Measurements from ENCODE around the gene HAPLN3.

DNA sequence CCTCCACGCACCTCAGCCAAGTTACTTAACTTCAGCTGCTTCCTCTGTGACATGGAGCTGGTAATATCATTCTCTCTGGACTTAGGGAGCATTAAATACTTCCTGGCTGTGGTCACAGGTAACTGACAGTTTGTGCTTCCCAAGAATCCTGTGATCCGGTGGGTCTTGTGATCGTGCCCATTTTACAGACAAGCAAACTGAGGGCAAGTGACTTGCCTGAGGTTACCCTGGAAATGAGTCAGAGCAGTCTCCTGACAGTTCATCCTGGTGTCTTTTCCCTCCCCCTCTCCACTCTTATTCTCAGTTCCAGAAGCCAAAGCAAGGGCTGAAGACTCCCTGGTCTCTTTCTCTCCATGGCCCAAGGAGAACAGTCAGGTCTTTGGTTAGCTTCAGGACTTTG, 56.2 kb downstream of the HAPLN3 start:
- TF ChIP-seq CTCF (IDR thresholded peaks at IDR 0.05) (no peak), POLR2A (IDR thresholded peaks at IDR 0.05) (no peak)
